ENCODE measurements around the gene OR6B1.

OR6B1 gene

GRCh38 chr7:144000020-144000419 lies at the start of gene OR6B1:
Gene OR6B1, plus strand, starts transcription at chr7:144000320. Its CDS starts 3,677 bp downstream, at chr7:144003997.
- no peak for DNase-seq (ENCODE audit: low spot score)

- DNase-seq (ENCODE audit: low spot score) = no peak
Observed at GRCh38 chr7:143953421-143953820, 46.7 kb upstream of the OR6B1 start.

- DNase-seq (ENCODE audit: low spot score) = no peak
Observed at GRCh38 chr7:143954135-143954534, 46.0 kb upstream of the OR6B1 start.

DNA sequence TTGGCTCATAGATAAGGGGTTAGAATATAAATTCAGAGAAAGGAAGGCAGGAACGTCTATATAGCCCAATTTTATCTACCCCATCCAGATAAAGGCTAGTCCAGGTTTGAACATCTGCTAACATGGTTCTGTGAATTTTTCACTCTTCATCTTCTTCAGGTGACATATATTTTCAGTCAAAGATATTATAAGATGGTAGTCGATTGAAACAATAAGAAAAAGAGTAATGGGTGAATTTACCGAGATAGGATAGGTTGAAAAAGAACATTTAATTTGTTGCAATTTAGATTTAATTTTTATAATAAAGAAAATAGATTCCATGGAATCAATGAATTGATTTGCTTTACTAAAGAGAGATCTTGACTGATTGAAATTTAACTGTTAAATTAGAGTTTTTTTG lies 45.6 kb upstream of the OR6B1 start, which contains the start of gene OR2F1:
OR2F1 (plus strand) TSS at position 301 of the 400 bp plus-strand sequence. CDS start 5,127 bp downstream, outside the sequence.
- no peak for DNase-seq (ENCODE audit: low spot score)

- no peak for DNase-seq (ENCODE audit: low spot score)
Observed at GRCh38 chr7:143958781-143959180, 41.3 kb upstream of the OR6B1 start.

DNA sequence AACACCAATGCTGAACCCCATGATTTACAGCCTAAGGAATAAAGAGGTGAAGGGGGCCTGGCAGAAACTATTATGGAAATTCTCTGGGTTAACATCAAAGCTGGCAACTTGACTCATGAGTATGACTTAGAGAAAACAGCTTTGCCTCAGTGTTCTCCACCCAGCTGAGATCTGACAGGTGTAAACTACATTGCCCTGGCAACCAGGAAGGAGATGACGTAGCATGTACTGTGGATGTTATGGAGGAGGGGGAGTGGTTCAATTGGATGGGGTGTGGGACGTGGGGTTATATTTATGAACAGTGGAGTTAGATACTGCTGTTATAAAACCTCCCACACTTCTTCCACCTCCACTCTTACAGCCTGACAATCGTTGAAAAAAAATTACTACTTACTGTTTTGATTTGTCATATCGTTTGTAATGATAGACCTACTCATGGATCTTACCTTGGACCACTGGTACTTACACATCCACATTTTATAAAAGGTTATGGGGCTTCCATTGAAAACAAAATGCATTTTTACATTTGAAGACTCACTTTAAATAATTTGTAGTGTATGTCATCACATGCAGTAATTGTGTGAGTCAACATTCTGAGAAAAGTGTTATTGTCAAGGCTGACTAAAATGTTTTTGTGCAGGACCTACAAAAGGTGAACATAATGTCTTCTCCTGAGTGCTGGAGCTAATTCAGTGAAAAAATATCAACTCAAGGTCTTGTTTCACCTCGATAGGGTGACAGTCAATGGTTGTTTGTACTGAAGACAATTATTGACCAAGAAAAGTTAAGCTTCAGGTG lies 39.1 kb upstream of the OR6B1 start:
- DNase-seq (ENCODE audit: low spot score) = no peak

GRCh38 chr7:143965280-143965679 lies 34.8 kb upstream of the OR6B1 start:
- no peak for DNase-seq (ENCODE audit: low spot score)

GRCh38 chr7:143967398-143967797 lies 32.7 kb upstream of the OR6B1 start:
- no peak for DNase-seq (ENCODE audit: low spot score)

DNA sequence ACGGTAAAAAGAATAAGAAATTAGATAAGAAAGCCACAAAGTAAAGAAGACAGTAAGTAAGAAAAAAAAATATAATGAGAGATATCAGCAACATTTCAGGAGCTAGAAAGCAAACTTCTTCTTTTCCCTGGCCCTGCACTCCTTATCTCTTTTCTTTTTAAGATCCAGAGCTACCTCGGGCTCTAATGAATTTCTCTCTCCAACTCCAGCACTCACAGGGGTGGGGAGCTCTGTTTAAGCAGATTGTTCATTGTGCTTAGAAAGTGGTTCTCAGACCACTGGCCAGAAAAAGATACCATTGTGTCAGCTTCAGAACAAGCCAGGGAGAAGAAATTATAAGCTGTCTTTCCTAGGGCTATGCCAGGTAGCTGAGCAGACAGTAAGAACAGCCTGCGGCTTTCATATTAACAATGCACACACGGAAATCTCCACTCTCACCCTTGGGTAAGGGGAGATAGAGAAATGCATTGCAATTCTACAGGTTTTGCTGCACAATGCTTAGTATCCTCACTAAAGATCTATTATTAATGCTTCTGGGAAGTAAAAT lies 26.2 kb upstream of the OR6B1 start:
- DNase-seq (ENCODE audit: low spot score) = no peak

GRCh38 chr7:143974459-143974858 lies 25.7 kb upstream of the OR6B1 start:
- DNase-seq (ENCODE audit: low spot score) = no peak

- DNase-seq (ENCODE audit: low spot score) = no peak
Observed at GRCh38 chr7:143975617-143976016, 24.5 kb upstream of the OR6B1 start.

GRCh38 chr7:143978585-143978984 lies 21.5 kb upstream of the OR6B1 start:
- DNase-seq (ENCODE audit: low spot score) = no peak

DNA sequence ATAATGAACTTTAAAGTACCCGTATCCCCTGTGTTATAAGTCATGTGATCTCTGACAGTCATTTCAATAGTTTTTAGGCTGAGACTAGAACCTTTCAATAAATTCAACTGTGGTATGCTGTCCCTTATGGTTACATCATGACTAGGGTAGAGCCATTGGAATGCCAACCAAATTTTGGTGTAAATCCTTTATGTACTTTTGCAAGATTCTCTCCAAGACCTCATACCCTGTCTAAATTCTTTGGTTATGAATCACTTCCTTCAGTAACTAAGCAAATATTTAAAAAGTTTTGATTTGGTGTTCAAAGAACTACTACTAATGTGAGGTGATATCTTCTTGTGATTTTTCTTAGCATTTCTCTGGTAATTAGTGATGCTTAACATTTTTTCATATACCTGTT lies 20.8 kb upstream of the OR6B1 start:
- DNase-seq (ENCODE audit: low spot score) = no peak

GRCh38 chr7:143979998-143980397 lies 20.1 kb upstream of the OR6B1 start:
- DNase-seq (ENCODE audit: low spot score) = no peak

DNA sequence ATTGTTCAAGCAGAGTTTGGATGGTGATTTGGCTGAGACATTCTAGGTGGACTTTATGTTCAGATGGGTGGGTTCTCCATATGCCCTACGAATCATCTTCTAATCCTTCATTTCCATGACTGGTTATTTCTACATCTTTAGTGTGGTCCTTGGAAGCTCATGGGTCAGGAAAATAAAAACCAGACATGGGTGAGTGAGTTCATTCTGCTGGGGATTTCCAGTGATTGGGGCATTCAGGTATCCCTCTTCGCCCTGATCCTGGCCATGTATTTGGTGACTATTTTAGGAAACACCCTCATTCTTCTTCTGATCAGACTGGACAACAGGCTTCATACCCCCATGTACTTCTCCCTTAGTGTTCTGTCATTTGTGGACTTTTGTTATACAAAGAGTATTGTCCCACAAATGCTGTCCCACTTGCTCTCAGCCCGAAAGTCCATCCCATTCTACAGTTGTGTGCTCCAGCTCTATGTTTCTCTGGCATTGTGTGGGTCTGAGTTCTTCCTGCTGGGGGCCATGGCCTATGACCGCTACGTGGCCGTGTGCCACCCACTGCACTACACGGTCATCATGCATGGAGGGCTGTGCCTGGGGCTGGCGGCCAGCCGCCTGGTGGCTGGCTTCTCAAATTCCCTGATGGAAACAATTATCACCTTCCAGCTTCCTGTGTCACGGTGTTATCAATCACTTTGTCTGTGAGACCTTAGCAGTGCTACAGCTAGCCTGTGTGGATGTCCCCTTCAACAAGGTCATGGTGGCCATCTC lies 19.2 kb upstream of the OR6B1 start:
- DNase-seq (ENCODE audit: low spot score) = no peak

GRCh38 chr7:143983960-143984359 lies 16.2 kb upstream of the OR6B1 start:
- no peak for DNase-seq (ENCODE audit: low spot score)

DNA sequence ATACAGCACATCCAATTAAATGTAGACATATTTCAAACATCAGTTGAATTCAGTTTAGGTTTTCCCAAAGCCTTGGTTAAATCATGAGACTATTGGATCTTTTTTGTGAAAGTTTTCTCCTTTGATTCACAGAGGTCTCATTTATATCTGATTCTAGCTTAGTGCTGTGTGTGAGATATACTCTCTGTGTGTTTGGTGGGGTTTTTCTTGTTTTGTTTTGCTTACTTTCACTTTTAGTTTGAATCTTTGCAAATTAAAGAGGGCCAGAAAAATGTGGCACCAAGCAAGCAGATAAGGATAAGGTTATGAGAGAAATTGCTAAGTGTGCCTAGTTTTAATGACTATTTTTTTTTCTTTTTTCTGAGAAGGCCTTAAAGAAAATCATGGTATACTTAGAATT lies 12.6 kb upstream of the OR6B1 start:
- DNase-seq (ENCODE audit: low spot score) = no peak

GRCh38 chr7:143988976-143989745 lies 11.0 kb upstream of the OR6B1 start:
- DNase-seq (ENCODE audit: low spot score) = no peak

DNA sequence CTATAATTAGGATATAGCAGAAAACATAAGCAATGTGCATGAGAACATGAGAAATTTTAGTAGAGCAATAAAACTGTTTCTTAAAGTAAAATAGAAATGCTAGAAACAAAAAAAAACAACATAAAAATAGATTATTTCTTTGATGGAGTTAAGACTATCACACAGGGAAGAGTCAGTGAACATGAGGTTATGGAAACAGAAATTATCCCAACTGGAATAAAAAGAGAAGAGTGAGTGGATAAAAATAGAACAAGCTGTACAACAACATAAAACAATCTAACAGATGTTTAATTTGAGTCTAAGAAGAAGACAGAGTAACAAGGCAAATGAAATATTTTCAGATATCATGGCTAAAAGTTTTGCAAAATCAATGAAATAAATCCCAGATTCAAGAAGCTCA lies 7.5 kb upstream of the OR6B1 start:
- no peak for DNase-seq (ENCODE audit: low spot score)

GRCh38 chr7:143993924-143994323 lies 6.2 kb upstream of the OR6B1 start:
- DNase-seq (ENCODE audit: low spot score) = no peak

GRCh38 chr7:144001543-144001942 lies 1.4 kb downstream of the OR6B1 start:
- no peak for DNase-seq (ENCODE audit: low spot score)

DNA sequence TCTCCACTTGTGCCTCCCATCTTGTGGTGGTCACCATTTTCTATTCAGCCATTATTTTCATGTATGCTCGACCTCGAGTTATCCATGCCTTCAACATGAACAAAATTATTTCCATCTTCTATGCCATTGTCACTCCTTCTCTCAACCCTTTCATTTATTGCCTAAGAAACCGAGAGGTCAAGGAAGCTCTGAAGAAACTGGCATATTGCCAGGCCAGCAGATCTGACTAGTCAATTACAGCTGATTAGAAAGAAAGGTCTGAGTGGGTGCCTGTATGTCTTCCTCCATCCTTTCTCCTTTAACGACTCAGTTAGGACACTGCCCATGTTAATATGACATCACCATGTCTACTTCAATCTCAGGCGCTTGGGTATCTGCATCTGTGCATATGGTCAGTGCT lies 4.6 kb downstream of the OR6B1 start:
- no peak for DNase-seq (ENCODE audit: low spot score)
